GM18858 (cell line): Measurements from ENCODE around the gene CARD19.
"Not testable (repeated sequence)": the region's sequence is repeated elsewhere in the genome, so short reads cannot be mapped to it uniquely, and the experiment has no call there.

Experiments
- ATAC-seq: cut with Tn5 transposase; IDR thresholded peaks from one replicate; pipeline ENCODE4 v1.9.1; 2021; ENCODE audit not compliant: unreplicated experiment

The CARD19 gene

DNA sequence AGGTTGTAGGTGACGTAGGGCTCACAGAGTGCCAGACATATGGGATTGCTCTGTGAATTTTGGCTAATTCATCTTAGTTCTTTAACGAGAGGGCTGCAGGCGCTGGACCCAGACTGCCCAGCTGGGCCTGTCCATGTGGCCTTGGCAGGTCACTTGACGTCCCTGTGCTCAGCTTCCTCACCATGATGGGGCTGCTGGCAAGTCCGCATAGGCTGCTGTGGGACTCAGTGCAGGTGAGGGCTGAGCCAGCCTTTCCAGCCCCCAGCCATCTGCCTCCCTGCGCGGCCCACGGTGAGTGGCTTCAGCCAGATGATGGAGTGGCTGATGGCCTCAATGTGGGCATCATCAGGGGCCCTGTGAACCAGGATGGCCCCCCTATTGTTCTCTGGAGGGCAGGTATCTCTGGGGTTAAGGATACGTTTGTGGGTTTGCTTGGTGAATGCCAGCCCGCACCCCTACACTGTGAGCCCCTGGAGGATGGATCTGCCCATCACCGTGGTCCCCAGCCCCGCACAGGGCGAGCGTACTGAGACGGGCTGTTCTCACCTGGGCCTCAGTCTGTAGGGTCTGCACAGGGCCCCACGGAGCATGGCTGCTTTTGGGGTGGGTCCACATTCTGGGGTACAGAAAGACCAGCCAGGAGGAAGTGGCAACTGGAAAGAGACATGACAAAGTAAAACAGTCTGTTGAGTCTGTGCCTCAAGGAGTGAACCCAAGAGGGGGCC, 3.7 kb downstream of the CARD19 start:
- no peak for ATAC-seq

DNA sequence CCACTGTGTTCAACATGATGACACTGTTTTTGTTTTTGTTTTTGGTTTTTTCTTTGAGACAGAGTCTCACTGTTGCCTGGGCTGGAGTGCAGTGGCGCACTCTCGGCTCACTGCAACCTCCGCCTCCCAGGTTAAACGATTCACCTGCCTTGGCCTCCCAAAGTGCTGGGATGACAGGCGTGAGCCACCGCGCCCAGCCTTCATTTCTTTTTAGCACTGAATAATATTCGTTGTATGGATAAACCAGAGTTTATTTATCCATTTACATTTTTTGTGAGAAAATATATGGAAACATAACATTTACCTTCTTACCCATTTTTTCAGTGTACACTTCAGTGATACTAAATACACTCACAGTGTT, 4.2 kb downstream of the CARD19 start:
- no peak for ATAC-seq

DNA sequence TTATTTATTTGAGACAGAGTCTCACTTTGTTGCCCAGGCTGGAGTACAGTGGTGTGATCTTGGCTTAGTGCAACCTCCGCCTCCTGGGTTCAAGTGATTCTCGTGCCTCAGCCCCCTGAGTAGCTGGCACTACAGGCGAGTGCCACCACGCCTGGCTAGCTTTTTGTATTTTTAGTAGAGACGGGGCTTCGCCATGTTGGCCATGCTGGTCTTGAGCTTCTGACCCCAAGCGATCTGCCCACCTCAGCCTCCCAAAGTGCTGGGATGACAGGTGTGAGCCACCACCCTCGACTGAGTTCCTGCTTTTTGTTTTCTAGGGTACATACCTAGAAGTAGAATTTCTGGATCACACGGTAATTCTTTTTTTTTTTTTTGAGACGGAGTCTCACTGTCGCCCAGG, 5.1 kb downstream of the CARD19 start:
- ATAC-seq: not testable (repeated sequence)

DNA sequence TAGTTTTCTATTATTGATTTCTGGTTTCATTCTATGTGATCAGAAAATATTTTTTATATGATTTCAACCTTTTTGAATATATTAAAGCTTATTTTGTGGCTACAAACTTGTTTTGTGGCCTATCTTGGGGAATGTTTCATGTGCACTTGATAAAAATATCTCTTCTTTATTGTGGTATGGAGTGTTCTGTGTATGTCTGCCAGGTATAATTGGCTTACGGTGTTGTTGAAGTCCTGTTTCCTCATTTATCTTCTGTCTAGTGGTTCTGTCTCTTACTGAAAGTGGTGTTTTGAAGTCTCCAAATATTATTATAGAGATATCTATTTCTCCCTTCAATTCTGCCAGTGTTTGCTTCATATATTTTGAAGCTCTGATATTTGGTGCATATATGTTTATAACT, 9.6 kb downstream of the CARD19 start:
- no peak for ATAC-seq

DNA sequence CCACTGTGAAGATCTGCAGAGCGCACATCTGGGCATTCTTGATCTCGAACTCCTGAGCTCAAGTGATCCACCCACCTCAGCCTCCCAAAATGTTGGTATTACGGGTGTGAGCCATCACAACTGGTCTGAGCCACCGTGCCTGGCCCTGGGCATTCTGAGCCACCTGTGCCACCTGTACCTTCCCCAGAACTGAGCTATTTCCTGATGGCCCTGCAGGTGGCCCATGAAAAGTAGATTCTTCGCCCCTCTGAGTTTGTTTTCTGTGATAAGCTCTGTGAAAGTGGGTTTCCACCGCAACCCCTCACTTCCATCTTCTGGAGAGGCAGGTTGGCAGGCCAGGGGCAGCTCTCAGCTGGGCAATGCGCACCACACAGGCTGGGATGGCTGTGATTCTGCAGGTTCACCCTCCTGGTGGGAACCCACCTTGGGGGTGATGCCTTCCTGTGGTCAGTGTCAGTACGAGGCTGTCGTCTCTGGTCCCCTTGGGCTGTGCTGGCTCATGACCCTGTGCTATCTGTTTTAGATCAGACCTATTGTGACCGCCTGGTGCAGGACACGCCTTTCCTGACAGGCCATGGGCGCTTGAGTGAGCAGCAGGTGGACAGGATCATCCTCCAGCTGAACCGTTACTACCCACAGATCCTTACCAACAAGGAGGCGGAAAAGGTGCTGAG, 11.3 kb downstream of the CARD19 start:
- ATAC-seq: no peak

DNA sequence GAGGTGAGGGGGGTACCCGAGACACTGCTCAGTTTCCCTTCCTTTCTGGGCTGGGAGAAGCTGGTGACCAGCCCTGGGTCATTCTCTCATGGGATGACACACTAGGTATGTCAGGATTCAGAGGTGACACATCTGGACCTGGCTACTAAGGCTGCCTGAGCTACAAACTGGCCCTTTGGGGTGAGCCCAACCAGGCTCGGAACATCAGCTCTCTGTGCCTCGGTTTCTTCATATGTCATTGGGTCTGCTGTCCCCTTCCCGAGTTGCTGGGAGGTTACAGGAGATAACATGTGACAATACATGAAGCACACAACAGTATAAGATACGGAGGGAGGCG, 11.8 kb downstream of the CARD19 start:
- no peak for ATAC-seq

DNA sequence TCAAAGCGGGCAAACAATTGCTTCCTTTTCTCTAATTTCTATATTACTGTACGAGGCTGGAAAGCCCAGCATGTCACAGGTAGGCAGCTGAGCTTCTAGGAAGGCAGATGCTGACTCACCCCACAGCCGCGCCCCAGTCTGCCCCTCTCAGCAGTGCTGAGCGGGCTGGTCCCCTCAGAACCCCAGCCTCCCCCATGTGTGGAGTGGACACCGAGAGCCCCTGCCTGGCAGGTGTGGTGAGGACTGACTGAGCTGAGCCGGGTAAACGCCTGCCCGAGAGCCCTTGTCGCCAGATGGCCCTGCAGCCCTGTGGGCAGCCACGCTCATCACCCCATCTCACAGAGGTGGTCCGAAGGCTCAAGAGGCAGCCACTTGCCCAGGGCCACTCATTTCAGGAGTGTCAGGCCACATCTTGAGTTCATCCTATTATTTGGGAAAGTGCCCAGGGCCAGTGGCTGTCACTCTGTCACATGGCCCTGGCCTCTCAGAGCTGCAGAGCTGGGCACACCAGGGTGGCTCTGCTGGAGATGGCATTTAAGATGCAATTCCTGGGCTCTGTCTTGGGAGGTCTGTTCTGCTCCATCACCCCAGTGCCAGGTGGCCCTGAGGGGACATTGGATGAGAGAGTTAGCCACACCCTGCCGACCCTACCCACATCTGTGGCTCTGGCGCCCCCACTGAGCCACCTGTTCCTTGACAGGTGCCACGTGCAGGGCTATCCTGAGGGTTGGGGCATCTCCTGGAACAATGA, 12.4 kb downstream of the CARD19 start:
- no peak for ATAC-seq

DNA sequence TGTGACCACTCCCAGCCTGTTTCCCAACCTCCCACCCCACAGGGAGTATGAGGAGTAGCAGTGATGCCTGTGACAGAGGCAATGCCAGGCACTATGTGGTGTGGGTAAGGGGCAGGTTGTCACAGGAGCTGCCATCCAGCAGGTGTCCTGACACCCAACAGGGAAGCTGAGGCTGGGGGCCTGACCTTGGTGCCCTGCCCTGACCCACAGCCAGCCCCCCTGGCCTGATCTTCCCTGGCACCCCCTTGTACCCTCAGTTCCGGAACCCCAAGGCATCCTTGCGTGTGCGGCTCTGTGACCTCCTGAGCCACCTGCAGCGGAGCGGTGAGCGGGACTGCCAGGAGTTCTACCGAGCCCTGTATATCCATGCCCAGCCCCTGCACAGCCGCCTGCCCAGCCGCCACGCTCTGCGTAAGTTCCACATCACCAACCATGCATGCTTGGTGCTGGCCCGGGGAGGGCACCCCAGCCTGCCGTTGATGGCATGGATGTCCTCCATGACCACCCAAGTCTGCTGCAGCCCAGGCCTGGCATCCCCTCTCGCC, 14.4 kb downstream of the CARD19 start:
- no peak for ATAC-seq

DNA sequence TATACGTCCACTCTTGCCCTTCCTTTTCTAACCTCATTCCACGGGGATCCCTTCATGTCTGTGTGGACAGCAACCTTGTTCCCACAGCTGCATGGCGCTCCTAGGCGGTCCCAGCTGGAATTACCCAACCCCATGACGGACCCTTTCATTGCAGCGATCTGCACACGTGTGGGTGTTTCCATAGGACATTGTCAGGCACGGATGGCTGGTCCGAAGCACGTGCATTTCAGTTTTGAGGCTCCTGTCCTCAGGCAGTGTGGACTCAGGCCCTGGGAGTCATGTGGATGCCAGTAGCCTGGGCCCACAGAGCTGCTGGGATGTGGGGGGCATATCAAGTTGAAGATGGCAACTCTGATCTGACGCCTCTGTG, 15.0 kb downstream of the CARD19 start:
- ATAC-seq: no peak

DNA sequence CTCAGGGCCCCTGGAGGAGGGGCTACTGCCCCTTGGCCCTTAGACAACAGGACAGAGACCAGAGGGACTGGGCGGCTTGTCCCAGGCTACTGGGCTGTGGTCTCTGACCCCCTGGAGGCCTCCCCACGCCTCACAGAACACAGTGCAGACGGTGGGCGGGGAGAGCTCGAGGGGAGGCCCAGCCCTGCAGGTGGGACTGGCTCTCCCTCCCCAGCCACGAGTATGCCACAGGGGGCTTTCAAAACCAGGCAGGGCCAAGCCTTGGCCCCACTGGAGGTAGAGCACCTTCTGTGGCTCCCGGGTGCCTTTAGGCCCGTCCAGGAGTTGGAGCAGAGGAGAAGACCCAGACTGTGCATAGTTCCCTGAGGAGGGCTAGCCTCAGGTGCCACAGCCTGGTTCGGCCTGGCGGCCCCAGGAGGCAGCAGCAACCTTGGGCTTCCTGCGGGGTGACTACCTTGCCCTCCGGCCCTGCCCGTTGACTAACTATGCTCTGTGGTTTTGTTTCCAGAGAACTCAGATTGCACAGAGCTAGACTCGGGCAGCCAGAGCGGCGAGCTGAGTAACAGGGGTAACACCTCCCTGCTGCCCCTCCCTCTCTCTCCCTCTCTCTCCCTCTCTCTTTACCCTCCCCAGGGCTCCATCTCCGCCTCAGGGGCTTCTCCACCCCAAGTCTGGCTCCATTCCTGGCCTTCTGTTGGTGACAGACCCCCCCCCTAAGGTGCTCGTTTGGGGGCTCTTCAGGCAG, 15.5 kb downstream of the CARD19 start:
- ATAC-seq: no peak

DNA sequence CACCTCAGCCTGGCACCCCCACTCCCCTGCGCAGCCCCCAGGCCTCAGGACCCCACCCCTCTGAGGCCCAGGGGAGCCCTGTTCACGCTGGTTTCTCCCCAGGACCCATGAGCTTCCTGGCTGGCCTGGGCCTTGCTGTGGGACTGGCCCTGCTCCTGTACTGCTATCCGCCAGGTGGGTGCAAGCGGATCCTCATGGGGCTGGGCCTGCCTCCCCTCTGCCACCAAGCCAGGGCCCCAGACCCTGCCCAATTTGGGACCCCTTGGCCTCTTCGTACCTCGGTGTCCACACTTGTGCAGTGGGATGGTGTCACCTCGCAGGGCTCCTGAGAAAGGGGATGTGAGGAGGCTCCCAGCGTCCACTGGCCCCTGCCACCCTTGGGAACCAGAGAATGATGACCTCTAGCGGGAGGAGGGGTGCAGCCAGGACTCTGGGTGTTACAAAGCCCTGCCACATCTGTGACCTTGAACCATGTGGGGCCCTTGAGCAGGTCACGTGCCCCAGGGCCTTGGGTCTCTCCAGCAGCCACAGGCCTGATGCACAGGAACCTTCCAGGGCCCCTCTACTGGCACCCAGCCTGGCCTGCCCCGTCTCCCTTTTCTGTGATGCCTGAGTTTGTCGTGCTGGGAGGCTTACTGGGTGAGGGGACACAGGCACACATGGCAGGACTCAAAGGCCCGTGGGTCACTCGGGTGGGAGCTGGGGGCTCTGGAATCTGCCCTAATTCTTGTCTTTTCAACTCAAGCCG, 16.3 kb downstream of the CARD19 start:
- no peak for ATAC-seq

DNA sequence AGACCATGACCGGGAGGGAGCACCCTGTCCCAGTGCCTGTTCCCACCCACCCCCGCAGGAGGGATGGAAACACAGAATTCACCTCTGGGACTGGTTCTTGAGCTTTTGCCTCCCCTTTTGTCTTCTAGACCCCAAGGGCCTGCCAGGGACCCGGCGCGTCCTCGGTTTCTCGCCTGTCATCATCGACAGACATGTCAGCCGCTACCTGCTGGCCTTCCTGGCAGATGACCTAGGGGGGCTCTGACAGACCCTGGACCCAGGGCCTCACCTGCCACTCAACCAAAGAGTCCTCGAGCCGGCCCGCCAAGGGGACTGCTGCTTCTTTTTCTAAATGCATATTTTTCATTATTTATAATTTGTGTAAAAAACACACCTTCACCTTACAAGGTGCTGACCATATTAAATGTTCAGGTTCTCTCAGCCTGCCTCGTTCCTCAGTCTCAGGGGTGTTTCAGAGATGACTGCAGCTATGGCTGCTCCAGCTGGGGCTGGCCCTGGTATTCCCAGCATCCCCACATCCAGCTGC, 16.9 kb downstream of the CARD19 start:
- no peak for ATAC-seq

DNA sequence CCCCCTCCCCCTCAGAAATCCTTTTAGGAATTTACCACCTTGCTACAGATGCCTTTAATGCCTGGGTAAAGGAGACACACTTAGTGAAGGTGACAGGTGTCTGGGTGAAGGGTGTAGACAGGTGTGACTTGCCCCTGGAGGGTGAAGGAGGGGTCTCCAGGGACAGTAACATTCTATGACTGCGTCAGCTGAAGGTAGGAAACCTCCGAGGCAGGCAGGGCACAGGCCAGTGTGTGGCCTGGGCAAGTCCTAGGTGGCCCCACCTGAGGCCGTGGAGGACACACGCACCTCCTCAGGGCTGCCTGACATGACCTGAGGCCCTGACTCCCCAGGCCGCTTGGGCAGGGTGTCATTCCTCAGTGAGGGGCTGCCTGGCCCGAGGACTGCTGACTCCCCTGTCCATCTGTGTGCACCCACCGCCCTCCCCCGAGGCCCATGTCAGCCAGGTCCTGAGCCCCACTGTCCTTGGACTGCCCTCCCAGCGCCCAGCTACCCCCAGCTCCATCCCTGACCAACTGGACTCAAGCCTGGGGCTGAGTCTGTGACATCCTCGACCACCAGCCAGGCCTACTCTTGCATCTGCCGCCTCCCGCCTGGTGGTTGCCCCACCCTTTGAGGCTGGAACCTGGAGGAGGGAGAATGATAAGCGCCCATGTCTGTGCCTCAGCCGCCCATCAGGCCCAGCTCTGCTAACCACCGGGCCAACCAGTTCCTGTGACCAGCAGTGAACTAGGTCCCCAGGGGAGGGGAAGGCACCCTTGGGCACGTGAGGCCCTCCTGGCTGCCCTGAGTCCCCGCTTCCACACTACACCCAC, 18.4 kb downstream of the CARD19 start:
- ATAC-seq: no peak

DNA sequence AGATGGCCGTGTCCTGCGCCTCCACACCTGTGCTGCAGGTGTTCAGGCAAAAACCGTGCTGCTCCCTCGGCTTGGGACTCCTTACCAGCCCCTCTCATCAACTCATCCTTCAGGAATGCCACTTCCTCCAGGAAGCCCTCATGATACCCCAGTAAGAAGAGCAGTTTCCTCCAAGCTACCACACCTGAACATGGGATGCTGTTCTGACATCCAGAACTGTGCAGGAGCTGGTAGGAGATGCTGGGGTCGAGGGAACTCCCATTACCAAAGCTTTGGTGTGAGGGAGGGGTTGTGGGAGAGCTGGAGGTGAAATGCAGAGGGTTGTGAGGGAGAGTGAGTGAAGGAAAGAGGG, 18.9 kb downstream of the CARD19 start:
- no peak for ATAC-seq

DNA sequence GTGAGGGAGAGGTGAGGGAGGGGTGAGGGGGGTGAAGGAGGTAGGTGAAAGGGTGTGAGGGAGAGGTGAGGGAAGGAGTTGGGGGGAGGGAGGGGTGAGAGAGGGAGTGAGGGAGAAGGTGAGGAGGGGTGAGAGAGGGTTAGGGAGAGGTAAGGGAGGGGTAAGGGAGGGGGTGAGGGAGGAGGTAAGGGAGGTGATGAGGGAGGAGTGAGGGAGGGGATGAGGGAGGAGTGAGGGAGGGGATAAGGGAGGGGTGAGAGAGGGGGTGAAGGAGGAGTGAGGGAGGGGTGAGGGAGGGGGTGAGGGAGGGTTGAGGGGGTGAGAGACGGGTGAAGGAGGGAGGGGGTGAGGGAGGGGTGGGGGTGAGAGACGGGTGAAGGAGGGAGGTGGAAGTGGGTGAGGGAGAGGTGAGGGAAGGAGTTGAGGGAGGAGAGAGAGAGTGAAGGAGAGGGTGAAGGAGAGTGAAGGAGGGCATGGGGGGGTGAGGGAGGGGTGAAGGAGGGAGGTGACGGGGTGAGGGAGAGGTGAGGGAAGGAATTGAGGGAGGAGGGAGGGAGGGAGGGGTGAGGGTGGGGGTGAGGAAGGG, 19.6 kb downstream of the CARD19 start:
- no peak for ATAC-seq

DNA sequence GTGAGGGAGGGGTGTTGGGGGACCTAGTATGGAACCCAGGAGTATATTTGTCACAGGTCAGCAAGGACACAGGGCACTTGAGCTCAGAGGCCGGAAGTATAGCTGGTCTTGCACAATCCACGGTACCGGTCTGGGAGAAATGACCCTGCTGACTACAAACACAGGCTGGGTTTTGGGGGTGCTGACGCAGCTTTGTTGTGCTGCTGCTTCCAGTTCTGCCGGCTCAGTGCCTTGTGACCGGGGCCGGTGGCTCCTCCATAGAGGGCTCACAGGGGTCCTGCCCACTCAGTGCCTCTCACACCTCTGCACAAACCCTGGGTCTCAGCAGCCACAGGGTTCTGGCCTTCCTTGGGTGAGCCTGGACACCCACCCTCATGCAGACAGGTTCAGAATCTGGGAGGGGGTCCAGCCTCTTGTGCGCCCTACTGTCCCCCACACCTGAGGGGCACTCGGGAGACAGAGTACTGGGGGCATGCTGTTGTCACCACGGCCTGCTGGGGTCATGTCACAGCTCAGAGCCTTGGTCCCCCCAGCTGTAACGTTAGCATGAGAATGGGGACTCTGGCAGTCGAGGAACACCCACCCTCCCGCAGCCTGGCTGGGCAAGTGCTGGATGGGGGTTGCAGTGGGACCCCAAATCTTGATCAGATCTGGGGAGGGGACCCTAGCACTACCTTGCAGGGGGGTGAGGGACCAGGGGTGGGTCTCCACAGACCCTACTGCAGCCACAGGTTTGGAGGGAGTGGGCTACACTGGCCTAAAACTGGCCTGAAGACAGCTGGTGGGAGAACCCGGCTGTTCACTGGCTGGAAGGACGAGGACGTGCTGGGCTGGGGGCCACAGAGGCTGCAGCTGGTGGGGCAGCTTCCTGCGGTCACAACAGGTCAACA, 20.3 kb downstream of the CARD19 start:
- ATAC-seq: no peak

DNA sequence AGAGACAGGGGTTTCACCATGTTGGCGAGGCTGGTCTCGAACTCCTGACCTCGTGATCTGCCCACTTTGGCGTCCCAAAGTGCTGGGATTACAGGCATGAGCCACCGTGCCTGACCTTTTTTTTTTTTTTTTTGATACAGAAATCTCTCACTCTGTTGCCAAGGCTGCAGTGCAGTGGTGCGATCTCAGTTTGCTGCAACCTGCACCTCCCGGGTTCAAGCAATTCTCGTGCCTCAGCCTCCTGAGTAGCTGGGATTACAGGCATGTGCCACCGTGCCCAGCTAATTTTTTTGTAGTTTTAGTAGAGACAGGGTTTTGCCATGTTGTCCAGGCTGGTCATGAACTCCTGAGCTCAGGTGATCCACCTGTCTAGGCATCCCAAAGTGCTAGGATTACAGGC, 21.5 kb downstream of the CARD19 start:
- ATAC-seq: not testable (repeated sequence)
